COLO829 (cell line): ENCODE data around the gene SENP5.

ENCODE experiments used
- DNase-seq: peaks from one replicate; pipeline ENCODE4 v3.0.0; 2012; ENCODE audit warnings: low spot score

SENP5 gene

DNA sequence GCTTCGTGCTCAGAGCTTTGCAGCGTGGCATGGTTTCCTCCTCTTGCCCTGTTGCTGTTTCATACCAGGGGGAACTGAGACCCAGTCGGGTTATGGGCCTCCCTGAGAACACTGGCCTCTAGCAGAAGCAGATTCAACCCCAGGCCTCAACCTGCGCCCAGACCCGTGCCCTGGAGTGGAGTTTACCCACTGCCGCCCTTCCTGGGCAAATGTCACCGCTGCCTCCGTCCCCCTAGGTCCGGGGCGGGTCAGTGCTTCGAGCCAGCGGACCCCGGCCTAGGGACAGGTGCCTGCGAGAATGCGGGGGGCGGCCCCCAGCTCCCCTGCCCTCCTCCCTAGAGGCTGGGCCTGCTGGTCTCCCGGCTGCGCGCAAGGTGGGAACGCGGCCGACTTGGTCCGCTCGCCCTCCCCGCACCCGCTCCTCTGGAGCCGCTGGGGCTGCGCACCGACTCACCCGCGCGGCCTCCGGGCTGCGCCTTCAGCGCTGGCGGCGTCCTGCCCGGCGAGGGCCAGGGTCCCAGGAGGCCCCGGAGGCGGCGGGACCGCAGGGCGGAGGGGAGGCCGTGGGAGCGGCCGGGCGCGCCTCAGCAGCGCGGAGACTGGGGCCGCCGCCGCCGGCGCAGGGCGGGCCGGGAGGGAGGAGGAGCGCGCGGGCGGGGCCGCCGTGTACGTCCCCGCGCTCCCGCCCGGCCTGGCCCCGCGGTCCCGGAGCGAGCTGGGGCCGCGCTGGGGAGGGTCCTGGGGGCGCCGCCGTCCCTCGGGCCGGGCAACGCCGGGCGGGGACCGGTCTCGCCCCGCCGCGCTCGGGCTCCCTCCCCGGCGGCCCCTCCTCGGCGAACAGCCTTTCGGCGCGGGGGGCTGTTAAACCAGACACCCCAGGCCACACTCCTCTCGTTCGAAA is 100.8 kb downstream of the SENP5 start, which contains the start of gene PIGZ:
Gene PIGZ (minus strand): TSS at position 601 of the 901 bp plus-strand sequence. CDS start 16,802 bp downstream, outside the sequence.
- no peak for DNase-seq

- DNase-seq = no peak
Observed at GRCh38 chr3:196969134-196969659, 101.5 kb downstream of the SENP5 start.

- peak; percentile 40 for DNase-seq
Observed at GRCh38 chr3:196969660-196970546, 102.2 kb downstream of the SENP5 start.

GRCh38 chr3:196970547-196971093 is 102.9 kb downstream of the SENP5 start:
- DNase-seq = no peak

- no peak for DNase-seq
Observed at GRCh38 chr3:196971094-196971698, 103.5 kb downstream of the SENP5 start.

DNA sequence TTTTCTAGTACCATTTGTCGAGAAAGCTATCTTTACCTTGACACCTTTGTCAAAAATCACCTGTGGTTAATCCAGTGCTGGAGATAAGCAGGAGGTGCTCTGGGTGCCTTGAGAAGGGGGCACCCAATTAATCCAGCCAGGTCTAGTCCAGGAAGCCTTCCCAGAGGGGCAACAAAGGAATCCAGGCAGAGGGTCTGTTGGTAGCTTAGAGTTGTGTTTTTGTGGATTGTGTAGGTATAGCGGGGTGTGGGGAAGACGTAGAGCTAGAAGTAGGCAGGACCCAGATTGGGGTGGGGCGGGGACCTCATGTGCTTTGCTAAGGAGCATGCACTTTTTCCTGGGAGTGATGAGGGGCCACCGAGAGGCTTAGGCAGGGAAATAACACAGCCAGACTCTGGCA is 106.9 kb downstream of the SENP5 start:
- no peak for DNase-seq

- no peak for DNase-seq
Observed at GRCh38 chr3:196975349-196975748, 107.6 kb downstream of the SENP5 start.

GRCh38 chr3:196976941-196977340 is 109.2 kb downstream of the SENP5 start:
- DNase-seq = no peak

- no peak for DNase-seq
Observed at GRCh38 chr3:196979545-196979944, 111.8 kb downstream of the SENP5 start.

- DNase-seq = no peak
Observed at GRCh38 chr3:196981657-196982056, 113.9 kb downstream of the SENP5 start.

DNA sequence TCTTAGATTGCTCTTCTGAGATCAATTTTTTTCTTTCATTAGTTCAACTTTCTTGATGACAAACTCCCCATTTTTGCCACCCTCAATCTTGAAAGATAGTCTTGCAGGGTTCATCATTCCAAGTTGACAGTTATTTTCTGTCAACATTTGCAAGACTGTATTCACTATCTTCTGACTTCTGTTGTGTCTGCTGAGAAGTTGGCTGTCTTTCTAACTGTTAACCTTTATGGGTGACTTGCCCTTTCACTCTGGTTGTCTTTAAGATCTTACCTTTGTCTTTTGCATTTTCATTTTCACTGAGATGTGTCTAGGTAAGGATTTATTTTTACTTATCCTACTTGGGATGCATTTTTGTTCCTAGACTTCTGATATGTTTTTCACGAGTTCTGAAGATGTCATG is 115.5 kb downstream of the SENP5 start:
- DNase-seq = no peak
